A549 (cell line): ENCODE data around the gene KIF13A.

Experiments used
- POLR2A ChIP-seq: IDR thresholded peaks from 2 replicates; pipeline ENCODE4 v1.6.1; 2012; ENCODE audit warnings: mild to moderate bottlenecking, low read length
- POLR2AphosphoS2 ChIP-seq: conservative IDR thresholded peaks from 2 replicates; pipeline ENCODE4 v1.6.1; 2012; ENCODE audit warnings: low read length, improper control_type of control experiment, inconsistent platforms
- RFX5 ChIP-seq: fragments of 450-650 bp; IDR thresholded peaks from 2 replicates; pipeline ENCODE4 v1.7.1; 2014; ENCODE audit warnings: antibody characterized with exemption, mild to moderate bottlenecking, moderate library complexity
- TF ChIP-seq, protein P1 (sequence below): fragments of >200 bp; sonication (Bioruptor Twin); formaldehyde crosslinking; IDR thresholded peaks from 3 replicates; pipeline ENCODE4 v1.5.1; 2016
- TF ChIP-seq, protein P2 (sequence below): fragments of >200 bp; sonication (Bioruptor Twin); formaldehyde crosslinking; IDR thresholded peaks from 3 replicates; pipeline ENCODE4 v1.6.1; 2016

DNA sequence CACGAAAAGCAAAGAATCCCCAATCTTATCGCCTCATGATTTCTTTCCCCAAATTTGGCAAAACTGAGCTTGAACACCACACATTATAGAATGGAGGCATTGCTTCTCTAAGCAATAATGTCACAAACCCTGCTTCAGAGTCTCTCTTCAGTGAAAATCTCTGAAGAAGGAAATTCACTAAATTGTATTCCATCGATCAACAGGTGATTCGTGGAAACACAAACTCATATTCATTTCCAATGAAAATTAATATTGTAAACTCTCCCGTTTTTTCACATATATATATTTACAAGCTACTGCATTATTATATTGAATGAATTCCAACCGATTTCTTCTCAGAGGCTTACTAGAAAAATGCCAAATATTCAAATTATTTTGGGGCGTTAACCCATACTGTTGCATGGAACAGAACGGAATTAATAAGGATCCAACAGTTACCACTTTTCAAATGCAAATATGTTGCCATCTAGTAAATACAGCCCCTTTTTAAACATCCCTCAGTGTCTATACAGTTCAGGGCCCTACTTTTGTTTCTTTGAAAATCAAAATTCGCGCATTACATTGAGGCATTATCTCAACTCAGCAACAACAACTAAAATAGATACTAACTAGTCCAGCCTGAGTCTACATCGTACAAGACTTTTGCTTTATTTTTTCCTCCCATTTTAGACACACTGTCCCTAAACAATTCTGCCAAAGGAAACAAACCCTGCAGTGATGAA, 1.3 kb downstream of the KIF13A start:
- TF ChIP-seq, protein P1, sequence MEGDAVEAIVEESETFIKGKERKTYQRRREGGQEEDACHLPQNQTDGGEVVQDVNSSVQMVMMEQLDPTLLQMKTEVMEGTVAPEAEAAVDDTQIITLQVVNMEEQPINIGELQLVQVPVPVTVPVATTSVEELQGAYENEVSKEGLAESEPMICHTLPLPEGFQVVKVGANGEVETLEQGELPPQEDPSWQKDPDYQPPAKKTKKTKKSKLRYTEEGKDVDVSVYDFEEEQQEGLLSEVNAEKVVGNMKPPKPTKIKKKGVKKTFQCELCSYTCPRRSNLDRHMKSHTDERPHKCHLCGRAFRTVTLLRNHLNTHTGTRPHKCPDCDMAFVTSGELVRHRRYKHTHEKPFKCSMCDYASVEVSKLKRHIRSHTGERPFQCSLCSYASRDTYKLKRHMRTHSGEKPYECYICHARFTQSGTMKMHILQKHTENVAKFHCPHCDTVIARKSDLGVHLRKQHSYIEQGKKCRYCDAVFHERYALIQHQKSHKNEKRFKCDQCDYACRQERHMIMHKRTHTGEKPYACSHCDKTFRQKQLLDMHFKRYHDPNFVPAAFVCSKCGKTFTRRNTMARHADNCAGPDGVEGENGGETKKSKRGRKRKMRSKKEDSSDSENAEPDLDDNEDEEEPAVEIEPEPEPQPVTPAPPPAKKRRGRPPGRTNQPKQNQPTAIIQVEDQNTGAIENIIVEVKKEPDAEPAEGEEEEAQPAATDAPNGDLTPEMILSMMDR: no peak
- no peak for TF ChIP-seq POLR2A
- TF ChIP-seq, protein P2, sequence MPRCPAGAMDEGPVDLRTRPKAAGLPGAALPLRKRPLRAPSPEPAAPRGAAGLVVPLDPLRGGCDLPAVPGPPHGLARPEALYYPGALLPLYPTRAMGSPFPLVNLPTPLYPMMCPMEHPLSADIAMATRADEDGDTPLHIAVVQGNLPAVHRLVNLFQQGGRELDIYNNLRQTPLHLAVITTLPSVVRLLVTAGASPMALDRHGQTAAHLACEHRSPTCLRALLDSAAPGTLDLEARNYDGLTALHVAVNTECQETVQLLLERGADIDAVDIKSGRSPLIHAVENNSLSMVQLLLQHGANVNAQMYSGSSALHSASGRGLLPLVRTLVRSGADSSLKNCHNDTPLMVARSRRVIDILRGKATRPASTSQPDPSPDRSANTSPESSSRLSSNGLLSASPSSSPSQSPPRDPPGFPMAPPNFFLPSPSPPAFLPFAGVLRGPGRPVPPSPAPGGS: no peak
- TF ChIP-seq RFX5: no peak
- no peak for TF ChIP-seq POLR2AphosphoS2
